ENCODE results near the gene PCED1A. TPM values are rescaled to one million over a fixed set of nuclear protein-coding genes. Genes with fewer than 3 reads are reported as not detected.

PCED1A gene
- total and polyA plus RNA-seq, 4 donors, result 6.8 to 13.4 (median 13.0) TPM

- Histone ChIP-seq H3K36me3 (ENCODE audit: control insufficient read depth in 4 of 4, insufficient read depth in 3 of 4, low read depth in 1 of 4, low read length in 3 of 4) (no peaks in the 10 kb centered on the region), H3K9me3 (ENCODE audit: control insufficient read depth in 4 of 4, low read length in 3 of 4) (no peaks in the 10 kb centered on the region), H3K27me3 (ENCODE audit: control insufficient read depth in 4 of 4, insufficient read depth in 4 of 4, low read length in 3 of 4) (no peaks in the 10 kb centered on the region), H3K9ac (ENCODE audit: low read depth in 1 of 2, low read length in 2 of 2) (no peak overlapping the region), H3K4me3 (ENCODE audit: low read depth in 1 of 3, low read length in 3 of 3) (no peak overlapping the region), H3K27ac (ENCODE audit: low read depth in 1 of 2, low read length in 2 of 2) (no peak overlapping the region), H3K4me1 (ENCODE audit: control insufficient read depth in 4 of 4, insufficient read depth in 4 of 4, low read length in 3 of 4) (peaks cover 0 to 3% (median 1%) of the 10 kb centered on the region in 4 donors)
- WGBS, result 10% methylated on average over 5 of the region's 5 CpGs
- TF ChIP-seq YY1 (IDR thresholded peaks at IDR 0.05) (no peak), HNF4A (conservative IDR thresholded peaks at IDR 0.05) (no peak), FOXA1 (IDR thresholded peaks at IDR 0.05) (no peak), GABPA (IDR thresholded peaks at IDR 0.05 in 1 of 2, conservative IDR thresholded peaks at IDR 0.05 in 1 of 2) (no peak), JUND (IDR thresholded peaks at IDR 0.05) (no peak), CTCF (IDR thresholded peaks at IDR 0.05; ENCODE audit: low read depth, low read length, missing input control) (no peak), RAD21 (IDR thresholded peaks at IDR 0.05) (no peak), SP1 (IDR thresholded peaks at IDR 0.05) (no peak), HNF4G (IDR thresholded peaks at IDR 0.05) (no peak)
- TF ChIP-seq, protein P1, sequence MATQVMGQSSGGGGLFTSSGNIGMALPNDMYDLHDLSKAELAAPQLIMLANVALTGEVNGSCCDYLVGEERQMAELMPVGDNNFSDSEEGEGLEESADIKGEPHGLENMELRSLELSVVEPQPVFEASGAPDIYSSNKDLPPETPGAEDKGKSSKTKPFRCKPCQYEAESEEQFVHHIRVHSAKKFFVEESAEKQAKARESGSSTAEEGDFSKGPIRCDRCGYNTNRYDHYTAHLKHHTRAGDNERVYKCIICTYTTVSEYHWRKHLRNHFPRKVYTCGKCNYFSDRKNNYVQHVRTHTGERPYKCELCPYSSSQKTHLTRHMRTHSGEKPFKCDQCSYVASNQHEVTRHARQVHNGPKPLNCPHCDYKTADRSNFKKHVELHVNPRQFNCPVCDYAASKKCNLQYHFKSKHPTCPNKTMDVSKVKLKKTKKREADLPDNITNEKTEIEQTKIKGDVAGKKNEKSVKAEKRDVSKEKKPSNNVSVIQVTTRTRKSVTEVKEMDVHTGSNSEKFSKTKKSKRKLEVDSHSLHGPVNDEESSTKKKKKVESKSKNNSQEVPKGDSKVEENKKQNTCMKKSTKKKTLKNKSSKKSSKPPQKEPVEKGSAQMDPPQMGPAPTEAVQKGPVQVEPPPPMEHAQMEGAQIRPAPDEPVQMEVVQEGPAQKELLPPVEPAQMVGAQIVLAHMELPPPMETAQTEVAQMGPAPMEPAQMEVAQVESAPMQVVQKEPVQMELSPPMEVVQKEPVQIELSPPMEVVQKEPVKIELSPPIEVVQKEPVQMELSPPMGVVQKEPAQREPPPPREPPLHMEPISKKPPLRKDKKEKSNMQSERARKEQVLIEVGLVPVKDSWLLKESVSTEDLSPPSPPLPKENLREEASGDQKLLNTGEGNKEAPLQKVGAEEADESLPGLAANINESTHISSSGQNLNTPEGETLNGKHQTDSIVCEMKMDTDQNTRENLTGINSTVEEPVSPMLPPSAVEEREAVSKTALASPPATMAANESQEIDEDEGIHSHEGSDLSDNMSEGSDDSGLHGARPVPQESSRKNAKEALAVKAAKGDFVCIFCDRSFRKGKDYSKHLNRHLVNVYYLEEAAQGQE (IDR thresholded peaks at IDR 0.05), result no peak
- TF ChIP-seq, protein P2, sequence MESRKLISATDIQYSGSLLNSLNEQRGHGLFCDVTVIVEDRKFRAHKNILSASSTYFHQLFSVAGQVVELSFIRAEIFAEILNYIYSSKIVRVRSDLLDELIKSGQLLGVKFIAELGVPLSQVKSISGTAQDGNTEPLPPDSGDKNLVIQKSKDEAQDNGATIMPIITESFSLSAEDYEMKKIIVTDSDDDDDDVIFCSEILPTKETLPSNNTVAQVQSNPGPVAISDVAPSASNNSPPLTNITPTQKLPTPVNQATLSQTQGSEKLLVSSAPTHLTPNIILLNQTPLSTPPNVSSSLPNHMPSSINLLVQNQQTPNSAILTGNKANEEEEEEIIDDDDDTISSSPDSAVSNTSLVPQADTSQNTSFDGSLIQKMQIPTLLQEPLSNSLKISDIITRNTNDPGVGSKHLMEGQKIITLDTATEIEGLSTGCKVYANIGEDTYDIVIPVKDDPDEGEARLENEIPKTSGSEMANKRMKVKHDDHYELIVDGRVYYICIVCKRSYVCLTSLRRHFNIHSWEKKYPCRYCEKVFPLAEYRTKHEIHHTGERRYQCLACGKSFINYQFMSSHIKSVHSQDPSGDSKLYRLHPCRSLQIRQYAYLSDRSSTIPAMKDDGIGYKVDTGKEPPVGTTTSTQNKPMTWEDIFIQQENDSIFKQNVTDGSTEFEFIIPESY (IDR thresholded peaks at IDR 0.05), result no peak
- DNase-seq (ENCODE audit: low spot score), result no peak
These were observed 18.4 kb downstream of the PCED1A start for GRCh38 chr20:2822073-2822472.

DNA sequence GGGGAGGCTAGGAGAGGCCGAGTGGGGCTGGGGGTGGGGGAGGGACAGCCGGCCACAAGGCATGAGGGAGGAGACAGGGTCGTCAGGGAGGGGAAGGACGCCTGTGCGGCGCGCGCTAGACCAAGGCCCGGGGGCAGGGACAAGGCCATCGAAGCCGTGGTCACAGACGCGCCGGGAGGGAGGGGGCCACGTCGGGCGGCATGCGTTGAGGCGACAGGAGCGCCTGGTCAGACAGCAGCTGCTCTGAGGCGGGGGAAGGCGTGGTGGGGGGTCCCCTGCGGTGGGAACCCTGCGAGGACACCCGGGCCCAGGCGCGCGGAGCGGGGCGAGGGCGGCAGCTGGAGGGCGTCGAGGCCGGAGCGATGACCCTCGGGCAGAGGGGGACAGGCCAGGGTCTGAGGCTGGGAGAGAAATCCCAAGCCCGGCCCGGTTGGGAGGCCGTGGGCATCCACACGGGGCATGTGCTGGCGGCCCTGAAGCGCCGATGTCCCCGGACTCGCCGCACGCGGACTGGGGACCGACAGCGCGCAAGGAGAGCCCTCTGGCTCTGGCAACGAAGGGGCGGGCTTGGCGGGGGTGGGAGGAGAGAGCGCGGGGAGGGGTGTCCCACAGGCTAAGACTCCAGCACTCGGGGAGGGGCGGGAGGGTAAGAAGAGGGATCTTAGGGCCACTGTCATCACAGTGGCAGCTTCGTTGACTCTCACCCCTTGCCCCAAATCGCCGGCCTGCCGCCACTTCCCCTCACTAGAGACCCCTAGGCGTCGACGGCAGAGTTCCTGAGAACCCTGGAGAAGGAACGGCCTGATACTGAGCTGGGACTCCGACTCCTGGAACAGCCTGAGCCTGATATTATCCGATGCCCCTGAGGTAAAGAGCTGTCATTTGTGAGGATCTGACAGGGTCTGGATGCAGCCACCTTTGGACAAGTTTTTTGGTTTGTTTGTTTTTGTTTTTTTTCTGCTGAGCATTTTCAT, 19.3 kb downstream of the PCED1A start:
- WGBS, result 10% methylated on average over 68 of the region's 68 CpGs
- H3K27me3 ChIP-seq (ENCODE audit: control insufficient read depth in 4 of 4, insufficient read depth in 4 of 4, low read length in 3 of 4), result no peaks in the 10 kb centered on the region

More for the DNA sequence above, 19.3 kb downstream of the PCED1A start:
- H3K4me1 ChIP-seq (ENCODE audit: control insufficient read depth in 4 of 4, insufficient read depth in 4 of 4, low read length in 3 of 4), result peaks cover 0 to 3% (median 1%) of the 10 kb centered on the region in 4 donors
- DNase-seq (ENCODE audit: low spot score), result no peak
- no peaks in the 10 kb centered on the region for H3K36me3 ChIP-seq (ENCODE audit: control insufficient read depth in 4 of 4, insufficient read depth in 3 of 4, low read depth in 1 of 4, low read length in 3 of 4)
- H3K9me3 ChIP-seq (ENCODE audit: control insufficient read depth in 4 of 4, low read length in 3 of 4), result no peaks in the 10 kb centered on the region
- no peak overlapping the region for H3K4me3 ChIP-seq (ENCODE audit: low read depth in 1 of 3, low read length in 3 of 3)
- no peak for TF ChIP-seq SP1 (IDR thresholded peaks at IDR 0.05)
- TF ChIP-seq FOXA2 (IDR thresholded peaks at IDR 0.05), result no peak
- TF ChIP-seq, protein P1 (IDR thresholded peaks at IDR 0.05), result no peak
- no peak for TF ChIP-seq GABPA (IDR thresholded peaks at IDR 0.05 in 1 of 2, conservative IDR thresholded peaks at IDR 0.05 in 1 of 2)
- no peak for TF ChIP-seq RAD21 (IDR thresholded peaks at IDR 0.05)
- TF ChIP-seq EGR1 (IDR thresholded peaks at IDR 0.05; ENCODE audit: low read depth in 2 of 2), result no peak
- TF ChIP-seq, protein P3, sequence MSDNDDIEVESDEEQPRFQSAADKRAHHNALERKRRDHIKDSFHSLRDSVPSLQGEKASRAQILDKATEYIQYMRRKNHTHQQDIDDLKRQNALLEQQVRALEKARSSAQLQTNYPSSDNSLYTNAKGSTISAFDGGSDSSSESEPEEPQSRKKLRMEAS (IDR thresholded peaks at IDR 0.05), result no peak
- no peak for TF ChIP-seq JUND (IDR thresholded peaks at IDR 0.05)
- no peak for TF ChIP-seq YY1 (IDR thresholded peaks at IDR 0.05)
- no peak for TF ChIP-seq FOXA1 (IDR thresholded peaks at IDR 0.05)
- no peak for TF ChIP-seq CTCF (IDR thresholded peaks at IDR 0.05; ENCODE audit: low read depth, low read length, missing input control)
- TF ChIP-seq HNF4G (IDR thresholded peaks at IDR 0.05), result no peak
- H3K9ac ChIP-seq (ENCODE audit: low read depth in 1 of 2, low read length in 2 of 2), result no peak overlapping the region
- H3K27ac ChIP-seq (ENCODE audit: low read depth in 1 of 2, low read length in 2 of 2), result no peak overlapping the region

Data from liver (tissue), 9 donors.